Prostate gland (tissue), 2 donors: ENCODE measurements around the gene FAM20B. TPM values are rescaled to one million over a fixed set of nuclear protein-coding genes. Genes with fewer than 3 reads are reported as not detected.

Source experiments
- DNase-seq: peaks from one replicate; pipeline ENCODE4 v3.0.0-alpha.2; 2019; ENCODE audit warnings: low spot score
- H3K27ac ChIP-seq, 2 donors: fragments of 200-600 bp; sonication (generic); 2 replicates each; pipeline ENCODE4 v1.5.1; 2017 to 2019
- H3K27me3 ChIP-seq: fragments of 200-600 bp; sonication (generic); replicated peaks from 2 replicates; pipeline ENCODE4 v1.5.1; 2019; ENCODE audit not compliant: insufficient read depth
- H3K36me3 ChIP-seq, 2 donors: fragments of 200-600 bp; sonication (generic); 1 replicate in 1 of 2; 2 replicates in 1 of 2; pipeline versions ENCODE4 v1.5.1 to v1.8.1; 2017 to 2019
- H3K4me1 ChIP-seq: fragments of 200-600 bp; sonication (generic); replicated peaks from 2 replicates; pipeline ENCODE4 v1.5.1; 2019
- H3K4me3 ChIP-seq, 2 donors: fragments of 200-600 bp; sonication (generic); 2 replicates each; pipeline ENCODE4 v1.5.1; 2017 to 2019
- H3K9me3 ChIP-seq: fragments of 200-600 bp; sonication (generic); 2 replicates; pipeline ENCODE4 v1.5.1; 2017
- CTCF ChIP-seq, 4 experiments: fragments of 200-600 bp in 2 of 4; fragments of 450-650 bp in 2 of 4; sonication (generic) in 2 of 4; IDR thresholded peaks; 1 replicate in 3 of 4; 2 replicates in 1 of 4; pipeline ENCODE4 v1.5.1; 2016 to 2019; ENCODE audit warnings: antibody characterized with exemption in 4 of 4, mild to moderate bottlenecking in 2 of 4, moderate library complexity in 2 of 4
- POLR2A ChIP-seq: fragments of 450-650 bp; IDR thresholded peaks from one replicate; pipeline ENCODE4 v1.6.1; 2016; ENCODE audit warnings: antibody characterized with exemption, mild to moderate bottlenecking
- POLR2AphosphoS5 ChIP-seq: sonication (generic); formaldehyde crosslinking; IDR thresholded peaks from one replicate; pipeline ENCODE4 v1.6.1; 2017; ENCODE audit warnings: antibody characterized with exemption
- WGBS: methylation state at CpG from one replicate; pipeline ENCODE4 v1.1.5; 2018; 5-methylcytosine and 5-hydroxymethylcytosine counted together
- intact Hi-C: fragments of 100-400 bp; cut with DNase I; formaldehyde crosslinking; loops from one replicate; pipeline ENCODE4 v1.14.2; 2022
- total RNA-seq, 2 donors: library from RNA; depleted of rRNA; stranded (reverse); fragments of >200 nt; gene quantifications; one replicate each; pipeline ENCODE4 v1.1.0, GENCODE V29; 2016

Gene FAM20B
- total RNA-seq, 2 donors from 2014 or later: 20.1 to 21.6 TPM

- H3K4me3 ChIP-seq: peak overlapping the region in 1 of 2 donors; percentile 9
- peak; percentile 43 for DNase-seq
- no peak overlapping the region for H3K27ac ChIP-seq
- H3K9me3 ChIP-seq: no peaks in the 10 kb centered on the region
- H3K4me1 ChIP-seq: no peaks in the 10 kb centered on the region
- 24% methylated on average over 6 of the region's 6 CpGs for WGBS
- intact Hi-C loops: no loop called here
- no peaks in the 10 kb centered on the region for H3K27me3 ChIP-seq
- TF ChIP-seq POLR2A (no peak), POLR2AphosphoS5 (no peak), CTCF (IDR thresholded peaks at IDR 0.05) (no peak)
- H3K36me3 ChIP-seq: no peaks in the 10 kb centered on the region
Measured at GRCh38 chr1:179021873-179022272, 3.8 kb upstream of the FAM20B start.

- Histone ChIP-seq H3K27ac (no peak overlapping the region), H3K9me3 (no peaks in the 10 kb centered on the region), H3K4me1 (no peaks in the 10 kb centered on the region), H3K4me3 (no peak overlapping the region), H3K27me3 (no peaks in the 10 kb centered on the region), H3K36me3 (no peaks in the 10 kb centered on the region)
- TF ChIP-seq POLR2AphosphoS5: no peak
- intact Hi-C loops: no loop called here
- no peak for DNase-seq
- WGBS: 71% methylated on average over 10 of the region's 10 CpGs
Measured at GRCh38 chr1:179023946-179024650, 1.6 kb upstream of the FAM20B start.

- Histone ChIP-seq H3K27ac (peak overlapping the region; percentile 90 to 94), H3K27me3 (no peaks in the 10 kb centered on the region), H3K4me3 (peak overlapping the region; percentile 76 to 96), H3K36me3 (no peaks in the 10 kb centered on the region), H3K4me1 (no peaks in the 10 kb centered on the region), H3K9me3 (no peaks in the 10 kb centered on the region)
- intact Hi-C loops: no loop called here
- under 1% methylated on average over 49 of the region's 110 CpGs for WGBS
- peak; percentile 63 for DNase-seq
- TF ChIP-seq CTCF (IDR thresholded peaks at IDR 0.05) (peak in 1 of 4 experiments; percentile 22), POLR2AphosphoS5 (no peak), POLR2A (peak; percentile 63)
Measured at GRCh38 chr1:179025975-179026812, 500 bp downstream of the FAM20B start.

GRCh38 chr1:179026813-179027669 lies 1.3 kb downstream of the FAM20B start:
- Histone ChIP-seq H3K27ac (peak overlapping the region; percentile 90 to 94), H3K27me3 (no peaks in the 10 kb centered on the region), H3K4me1 (no peaks in the 10 kb centered on the region), H3K36me3 (no peaks in the 10 kb centered on the region), H3K4me3 (peak overlapping the region; percentile 76 to 96), H3K9me3 (no peaks in the 10 kb centered on the region)
- intact Hi-C loops: no loop called here
- DNase-seq: no peak
- TF ChIP-seq CTCF (IDR thresholded peaks at IDR 0.05) (no peak), POLR2AphosphoS5 (no peak), POLR2A (no peak)
- WGBS: 19% methylated on average over 11 of the region's 11 CpGs

- intact Hi-C loops: no loop called here
- no peak for TF ChIP-seq CTCF (IDR thresholded peaks at IDR 0.05)
- TF ChIP-seq POLR2A: no peak
- TF ChIP-seq POLR2AphosphoS5: no peak
- Histone ChIP-seq H3K27ac (no peak overlapping the region), H3K36me3 (no peaks in the 10 kb centered on the region), H3K27me3 (no peaks in the 10 kb centered on the region), H3K4me3 (no peak overlapping the region), H3K4me1 (no peaks in the 10 kb centered on the region), H3K9me3 (no peaks in the 10 kb centered on the region)
- WGBS: 75% methylated on average over 3 of the region's 3 CpGs
- DNase-seq: no peak
Measured at GRCh38 chr1:179029321-179029759, 3.6 kb downstream of the FAM20B start.
